Neuronal stem cell (in vitro differentiated cells): ENCODE data around the gene RTEL1.
A peak's percentile ranks its signal among the peaks of the same experiment; 100 is the strongest.

Experiments
- DNase-seq: peaks from one replicate; pipeline ENCODE4 v3.0.0-alpha.2; 2013; ENCODE audit warnings: low spot score
- H2AFZ ChIP-seq: one replicate; pipeline ENCODE4 v1.6.1; 2013; ENCODE audit warnings: mild to moderate bottlenecking, low read length, inconsistent platforms
- H2AK5ac ChIP-seq: 2 replicates; pipeline ENCODE4 v1.6.1; 2013; ENCODE audit warnings: low read depth, mild to moderate bottlenecking, inconsistent platforms, low read length, moderate library complexity, mixed read lengths
- H2BK120ac ChIP-seq: 2 replicates; pipeline ENCODE4 v1.6.1; 2013; ENCODE audit warnings: low read depth, mild to moderate bottlenecking, inconsistent platforms, low read length, moderate library complexity, mixed read lengths
- H2BK12ac ChIP-seq: one replicate; pipeline ENCODE4 v1.6.1; 2013; ENCODE audit warnings: low read length, inconsistent platforms
- H2BK15ac ChIP-seq: 2 replicates; pipeline ENCODE4 v1.6.1; 2013; ENCODE audit warnings: mild to moderate bottlenecking, low read length, inconsistent platforms, mixed read lengths
- H2BK5ac ChIP-seq: one replicate; pipeline ENCODE4 v1.6.1; 2013; ENCODE audit warnings: inconsistent platforms, mild to moderate bottlenecking, low read length, moderate library complexity
- H3K14ac ChIP-seq: one replicate; pipeline ENCODE4 v1.6.1; 2013; ENCODE audit warnings: low read length, inconsistent platforms
- H3K18ac ChIP-seq: 2 replicates; pipeline ENCODE4 v1.6.1; 2013; ENCODE audit warnings: low read length, inconsistent platforms
- H3K23ac ChIP-seq: 2 replicates; pipeline ENCODE4 v1.6.1; 2013; ENCODE audit warnings: low read depth, mild to moderate bottlenecking, mixed read lengths, low read length, inconsistent platforms; ENCODE audit not compliant: poor library complexity
- H3K27ac ChIP-seq: replicated peaks from 3 replicates; pipeline ENCODE4 v1.5.1; 2013; ENCODE audit warnings: low read length, inconsistent platforms
- H3K27me3 ChIP-seq, 3 experiments: 2 replicates each; pipeline ENCODE4 v1.6.1; 2013; ENCODE audit warnings: low read length in 3 of 3, mild to moderate bottlenecking in 2 of 3, inconsistent platforms in 1 of 3, low read depth in 1 of 3, mixed read lengths in 1 of 3, moderate library complexity in 1 of 3; ENCODE audit not compliant: control insufficient read depth in 3 of 3, insufficient read depth in 3 of 3
- H3K36me3 ChIP-seq, 2 donors: replicated peaks in 1 of 2; 2 replicates each; pipeline ENCODE4 v1.6.1; 2013; ENCODE audit warnings: low read length in 2 of 2; ENCODE audit not compliant: control insufficient read depth in 2 of 2, insufficient read depth in 2 of 2
- H3K4ac ChIP-seq: 2 replicates; pipeline ENCODE4 v1.6.1; 2013; ENCODE audit warnings: inconsistent platforms, mild to moderate bottlenecking, low read length, moderate library complexity
- H3K4me1 ChIP-seq, 2 donors: 1 replicate in 1 of 2; 2 replicates in 1 of 2; pipeline ENCODE4 v1.6.1; 2013; ENCODE audit warnings: low read length in 2 of 2, low read depth in 1 of 2; ENCODE audit not compliant: control insufficient read depth in 2 of 2, insufficient read depth in 1 of 2
- H3K4me2 ChIP-seq: one replicate; pipeline ENCODE4 v1.6.1; 2013; ENCODE audit warnings: mild to moderate bottlenecking, low read length, inconsistent platforms; ENCODE audit not compliant: insufficient read depth, poor library complexity, severe bottlenecking
- H3K4me3 ChIP-seq, 2 donors: 2 replicates each; pipeline ENCODE4 v1.5.1; 2013; ENCODE audit warnings: low read length in 2 of 2, mild to moderate bottlenecking in 2 of 2, inconsistent platforms in 1 of 2, moderate library complexity in 1 of 2
- H3K79me1 ChIP-seq: one replicate; pipeline ENCODE4 v1.6.1; 2013; ENCODE audit warnings: low read depth, mild to moderate bottlenecking, inconsistent platforms, low read length, moderate library complexity
- H3K9ac ChIP-seq: one replicate; pipeline ENCODE4 v1.6.1; 2013; ENCODE audit warnings: mild to moderate bottlenecking, low read depth, low read length, inconsistent platforms; ENCODE audit not compliant: poor library complexity
- H3K9me3 ChIP-seq, 2 donors: replicated peaks in 1 of 2; 2 replicates each; pipeline versions ENCODE3 to v1.6.1; 2013; ENCODE audit warnings: low read length in 2 of 2, mild to moderate bottlenecking in 2 of 2, inconsistent platforms in 1 of 2, low read depth in 1 of 2, mixed read lengths in 1 of 2, moderate library complexity in 1 of 2; ENCODE audit not compliant: control insufficient read depth in 2 of 2, insufficient read depth in 1 of 2
- H4K8ac ChIP-seq: one replicate; pipeline ENCODE4 v1.6.1; 2013; ENCODE audit warnings: low read depth, mild to moderate bottlenecking, inconsistent platforms, low read length, moderate library complexity
- H4K91ac ChIP-seq: one replicate; pipeline ENCODE4 v1.6.1; 2013; ENCODE audit warnings: low read length, low read depth, mild to moderate bottlenecking, inconsistent platforms; ENCODE audit not compliant: poor library complexity
- WGBS, 2 donors: extraction: QIAGEN DNeasy Blood & Tissue Kit; methylation state at CpG; one replicate each; pipeline ENCODE4 v1.1.7; 2013; ENCODE audit warnings: missing lambda C conversion rate in 2 of 2, mixed read lengths in 1 of 2; ENCODE audit not compliant: insufficient read length in 2 of 2, insufficient replicate concordance in 1 of 2; ENCODE audit errors: extremely low coverage in 2 of 2; 5-methylcytosine and 5-hydroxymethylcytosine counted together

The RTEL1 gene

GRCh38 chr20:63701329-63702035, 43.4 kb downstream of the RTEL1 start:
- no peak overlapping the region for H2BK15ac ChIP-seq
- H3K4me1 ChIP-seq, result peaks cover 8 to 10% of the 10 kb centered on the region in 2 donors
- no peaks in the 10 kb centered on the region for H3K27me3 ChIP-seq
- H2BK120ac ChIP-seq, result no peak overlapping the region
- no peak overlapping the region for H2AK5ac ChIP-seq
- no peak overlapping the region for H2BK12ac ChIP-seq
- H2AFZ ChIP-seq, result no peak overlapping the region
- no peak overlapping the region for H3K14ac ChIP-seq
- no peak overlapping the region for H3K18ac ChIP-seq
- H3K4me2 ChIP-seq, result no peak overlapping the region
- H3K4me3 ChIP-seq, result no peak overlapping the region
- H2BK5ac ChIP-seq, result no peak overlapping the region
- H3K9ac ChIP-seq, result peak overlapping the region; percentile 53
- H3K23ac ChIP-seq, result peak overlapping the region; percentile 10
- H4K8ac ChIP-seq, result peak overlapping the region; percentile 48
- no peak overlapping the region for H3K4ac ChIP-seq
- no peak overlapping the region for H4K91ac ChIP-seq
- WGBS, 2 donors, result no CpG with 5 or more reads among the region's 14 CpGs
- peaks cover 25 to 50% of the 10 kb centered on the region in 2 donors for H3K36me3 ChIP-seq
- no peak for DNase-seq
- peaks cover 13% of the 10 kb centered on the region for H3K79me1 ChIP-seq
- H3K27ac ChIP-seq, result no peak overlapping the region
- H3K9me3 ChIP-seq, result no peaks in the 10 kb centered on the region

- no peak overlapping the region for H2BK5ac ChIP-seq
- H3K36me3 ChIP-seq, result peaks cover 27 to 46% of the 10 kb centered on the region in 2 donors
- no peak overlapping the region for H3K18ac ChIP-seq
- H3K14ac ChIP-seq, result no peak overlapping the region
- H3K23ac ChIP-seq, result peak overlapping the region; percentile 10
- no peak overlapping the region for H3K4ac ChIP-seq
- no peak overlapping the region for H2BK120ac ChIP-seq
- peak overlapping the region; percentile 11 for H3K4me2 ChIP-seq
- H2AK5ac ChIP-seq, result no peak overlapping the region
- no peak overlapping the region for H4K91ac ChIP-seq
- peaks cover 10 to 11% of the 10 kb centered on the region in 2 donors for H3K4me1 ChIP-seq
- H3K27me3 ChIP-seq, result no peaks in the 10 kb centered on the region
- no peak overlapping the region for H2BK15ac ChIP-seq
- H3K79me1 ChIP-seq, result peaks cover 13% of the 10 kb centered on the region
- no peak for DNase-seq
- WGBS, 2 donors, result no CpG with 5 or more reads among the region's 16 CpGs
- H3K4me3 ChIP-seq, result no peak overlapping the region
- no peaks in the 10 kb centered on the region for H3K9me3 ChIP-seq
- H3K9ac ChIP-seq, result peak overlapping the region; percentile 53
- peak overlapping the region; percentile 48 for H4K8ac ChIP-seq
- no peak overlapping the region for H2AFZ ChIP-seq
- H3K27ac ChIP-seq, result no peak overlapping the region
- no peak overlapping the region for H2BK12ac ChIP-seq
Measured at GRCh38 chr20:63702036-63702665, 44.0 kb downstream of the RTEL1 start.

DNA sequence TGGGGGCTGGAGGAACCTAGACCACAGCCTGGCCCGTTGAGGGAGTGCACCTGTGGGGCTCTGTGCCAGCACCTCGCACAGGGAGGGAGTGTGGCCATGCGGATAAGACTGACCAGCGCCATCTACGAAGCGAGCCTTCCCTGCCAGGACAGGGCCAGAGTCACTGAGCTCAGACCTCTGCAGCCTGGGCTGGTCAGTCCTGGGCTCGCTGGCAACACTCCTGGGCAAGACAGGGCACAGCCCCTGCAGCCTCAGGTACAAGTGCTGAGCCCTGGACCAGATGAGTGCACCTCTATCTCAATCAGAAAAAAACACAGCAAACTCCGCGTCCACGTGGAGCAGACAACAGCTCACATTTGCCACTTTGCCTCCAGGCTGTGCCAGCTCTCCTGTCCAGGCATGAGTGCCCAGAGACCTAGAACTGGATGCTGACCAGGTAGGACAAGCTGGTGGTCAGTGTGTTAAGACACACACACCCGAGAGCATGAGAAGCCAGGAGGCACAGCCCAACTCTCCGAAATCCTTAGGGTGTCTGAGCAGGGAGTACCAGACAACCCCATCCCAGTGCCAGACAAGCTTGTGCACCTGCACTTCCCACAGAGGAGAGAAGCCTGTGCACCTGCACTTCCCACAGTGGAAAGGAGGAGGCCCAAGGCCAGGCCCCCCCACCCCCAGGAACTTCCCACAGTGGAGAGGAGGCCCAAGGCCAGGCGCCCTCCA, 44.8 kb downstream of the RTEL1 start:
- Histone ChIP-seq H3K18ac (no peak overlapping the region), H3K14ac (no peak overlapping the region), H2BK12ac (no peak overlapping the region), H4K91ac (no peak overlapping the region), H3K4me1 (peaks cover 7 to 11% of the 10 kb centered on the region in 2 donors), H2BK15ac (no peak overlapping the region), H3K9ac (no peak overlapping the region), H3K79me1 (peaks cover 16% of the 10 kb centered on the region), H3K27ac (no peak overlapping the region), H2AFZ (no peak overlapping the region), H4K8ac (no peak overlapping the region), H3K4me2 (no peak overlapping the region), H3K4me3 (no peak overlapping the region), H3K36me3 (peaks cover 27 to 39% of the 10 kb centered on the region in 2 donors), H2BK5ac (no peak overlapping the region), H3K23ac (no peak overlapping the region), H3K9me3 (no peaks in the 10 kb centered on the region), H2BK120ac (no peak overlapping the region), H3K27me3 (no peaks in the 10 kb centered on the region), H2AK5ac (no peak overlapping the region), H3K4ac (no peak overlapping the region)
- DNase-seq, result no peak
- no CpG with 5 or more reads among the region's 13 CpGs for WGBS, 2 donors

- no peak overlapping the region for H3K4me3 ChIP-seq
- H3K9me3 ChIP-seq, result no peaks in the 10 kb centered on the region
- peak overlapping the region; percentile 65 for H3K23ac ChIP-seq
- no peak overlapping the region for H2AFZ ChIP-seq
- DNase-seq, result no peak
- no peak overlapping the region for H4K8ac ChIP-seq
- H2BK12ac ChIP-seq, result no peak overlapping the region
- no peak overlapping the region for H3K18ac ChIP-seq
- no peak overlapping the region for H4K91ac ChIP-seq
- H2BK5ac ChIP-seq, result no peak overlapping the region
- no peak overlapping the region for H2BK15ac ChIP-seq
- H3K14ac ChIP-seq, result no peak overlapping the region
- H3K9ac ChIP-seq, result no peak overlapping the region
- no peak overlapping the region for H3K27ac ChIP-seq
- H3K4me1 ChIP-seq, result peaks cover 8 to 13% of the 10 kb centered on the region in 2 donors
- H2BK120ac ChIP-seq, result no peak overlapping the region
- H2AK5ac ChIP-seq, result no peak overlapping the region
- H3K36me3 ChIP-seq, result peaks cover 27 to 37% of the 10 kb centered on the region in 2 donors
- no peak overlapping the region for H3K4me2 ChIP-seq
- WGBS, 2 donors, result no CpG with 5 or more reads among the region's 15 CpGs
- H3K27me3 ChIP-seq, result no peaks in the 10 kb centered on the region
- peaks cover 21% of the 10 kb centered on the region for H3K79me1 ChIP-seq
- no peak overlapping the region for H3K4ac ChIP-seq
Measured at GRCh38 chr20:63703471-63703975, 45.4 kb downstream of the RTEL1 start.
